Activated T-helper 2 cell treated with anti-CD3 and anti-CD28 coated beads, Interferon-gamma antibody, Interleukin-2, Interleukin-4, amounts not matched to agents 10 μg/mL and 5 μg/mL and 100 μg/mL, durations not matched to agents 14 hours and 24 hours and 36 hours (primary cell): ENCODE results near the gene MTREX. TPM values are rescaled to one million over a fixed set of nuclear protein-coding genes. Genes with fewer than 3 reads are reported as not detected.
A peak's percentile ranks its signal among the peaks of the same experiment; 100 is the strongest.

Experiments
- DNase-seq: peaks from one replicate; pipeline ENCODE4 v3.0.0; 2021; ENCODE audit warnings: low spot score
- H3K27ac Mint-ChIP-seq: one replicate; pipeline ENCODE4 v1.8.0; 2021; ENCODE audit warnings: mixed read lengths
- H3K27me3 Mint-ChIP-seq: one replicate; pipeline ENCODE4 v1.8.0; 2021; ENCODE audit warnings: low read depth, mixed read lengths
- H3K36me3 Mint-ChIP-seq: one replicate; pipeline ENCODE4 v1.8.0; 2021; ENCODE audit warnings: low read depth, mixed read lengths
- H3K4me1 Mint-ChIP-seq: one replicate; pipeline ENCODE4 v1.8.0; 2021; ENCODE audit warnings: low read depth, mixed read lengths
- H3K4me3 Mint-ChIP-seq: one replicate; pipeline ENCODE4 v1.8.0; 2021; ENCODE audit warnings: low read depth, mild to moderate bottlenecking, moderate library complexity, mixed read lengths
- H3K9me3 Mint-ChIP-seq: one replicate; pipeline ENCODE4 v1.8.0; 2021; ENCODE audit warnings: mixed read lengths
- intact Hi-C: fragments of 100-400 bp; cut with micrococcal nuclease; formaldehyde crosslinking; loops from one replicate; pipeline ENCODE4 v1.15.1; 2023
- total RNA-seq: library from RNA; stranded (reverse); gene quantifications from 2 replicates; pipeline ENCODE4 v1.2.3, GENCODE V29; 2022

Gene MTREX
- total RNA-seq, 1 donor from 2014 or later: 123 TPM

DNA sequence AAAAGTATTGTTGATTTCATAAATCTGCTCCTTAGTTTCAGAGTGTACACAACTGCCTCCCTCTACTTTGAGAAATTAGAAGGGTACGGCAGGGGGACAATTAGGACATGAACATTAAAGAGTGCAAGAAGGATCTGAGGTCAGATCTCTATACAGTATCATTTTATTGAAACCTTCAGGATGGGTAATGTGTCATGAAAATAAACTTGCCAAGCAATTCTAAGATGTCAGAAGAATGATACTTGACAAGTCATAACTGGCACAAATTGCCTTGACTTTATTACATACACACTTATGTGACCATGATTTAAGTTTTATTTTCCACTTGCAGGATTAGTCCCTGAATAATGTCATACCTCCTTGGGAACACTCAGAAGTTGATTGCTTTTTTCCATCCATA is 134.2 kb downstream of the MTREX start:
- Mint-ChIP-seq H3K9me3 (no peaks in the 10 kb centered on the region), H3K27me3 (no peaks in the 10 kb centered on the region), H3K4me3 (no peak overlapping the region), H3K27ac (peak overlapping the region; percentile 45), H3K4me1 (peaks cover 46% of the 10 kb centered on the region), H3K36me3 (peaks cover 53% of the 10 kb centered on the region)
- no peak for DNase-seq
- intact Hi-C loops: no loop called here

DNA sequence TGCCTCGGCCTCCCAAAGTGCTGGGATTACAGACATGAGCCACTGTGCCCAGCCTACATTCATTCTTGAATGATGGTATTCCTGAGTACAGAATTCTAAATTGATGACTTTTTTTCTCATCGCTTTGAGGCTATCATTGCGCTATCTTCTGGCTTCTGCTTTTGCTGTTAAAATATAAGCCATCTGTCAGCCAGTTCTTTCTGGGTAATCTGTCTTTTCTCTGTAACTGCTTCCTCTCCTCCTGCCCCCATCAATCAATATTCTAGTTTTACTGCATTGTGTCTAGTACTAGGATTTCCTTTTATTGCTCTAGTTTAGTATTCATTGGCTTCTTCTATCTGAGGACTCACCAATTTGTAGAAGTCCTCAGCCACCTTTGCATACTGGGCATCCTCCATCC is 138.0 kb downstream of the MTREX start:
- DNase-seq: no peak
- no peak overlapping the region for H3K27ac Mint-ChIP-seq
- no peak overlapping the region for H3K4me3 Mint-ChIP-seq
- peaks cover 46% of the 10 kb centered on the region for H3K36me3 Mint-ChIP-seq
- H3K9me3 Mint-ChIP-seq: no peaks in the 10 kb centered on the region
- peaks cover 24% of the 10 kb centered on the region for H3K4me1 Mint-ChIP-seq
- intact Hi-C loops: no loop called here
- no peaks in the 10 kb centered on the region for H3K27me3 Mint-ChIP-seq

DNA sequence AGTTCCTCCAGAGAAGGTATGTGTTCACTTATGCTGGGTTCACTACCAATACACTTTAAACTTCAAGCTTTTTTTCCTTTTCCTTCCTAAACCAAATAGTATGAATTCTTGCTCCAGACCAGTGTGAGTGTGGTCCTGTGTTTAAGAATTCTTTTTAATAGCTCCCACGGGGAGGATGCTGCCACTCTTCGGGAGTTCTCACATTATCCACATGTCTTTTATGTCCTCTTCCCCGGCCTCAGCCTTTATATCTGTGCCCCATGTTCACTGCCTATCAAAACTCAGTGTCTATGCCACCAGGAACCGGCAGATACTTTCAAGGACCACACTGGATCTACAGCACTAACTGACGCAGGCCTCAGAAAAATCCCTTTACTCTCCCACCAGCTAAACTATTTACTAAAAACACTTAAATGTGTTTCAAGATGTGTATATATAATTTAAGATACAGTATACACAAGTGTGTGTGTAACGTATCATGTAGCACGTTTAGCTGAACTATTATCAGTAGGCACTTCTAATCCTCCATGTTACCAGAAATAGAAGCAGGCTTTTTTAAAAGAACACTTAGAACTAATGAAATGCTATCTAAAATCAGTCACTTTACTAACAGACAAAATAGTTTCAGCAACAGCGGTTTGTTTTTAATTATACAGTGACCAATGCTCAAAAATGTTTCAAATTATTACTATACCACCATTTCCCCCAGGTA is 139.0 kb downstream of the MTREX start:
- no peak for DNase-seq
- H3K27ac Mint-ChIP-seq: no peak overlapping the region
- H3K36me3 Mint-ChIP-seq: peaks cover 48% of the 10 kb centered on the region
- H3K27me3 Mint-ChIP-seq: no peaks in the 10 kb centered on the region
- no peaks in the 10 kb centered on the region for H3K9me3 Mint-ChIP-seq
- H3K4me1 Mint-ChIP-seq: peaks cover 16% of the 10 kb centered on the region
- intact Hi-C loops: no loop called here
- H3K4me3 Mint-ChIP-seq: no peak overlapping the region

DNA sequence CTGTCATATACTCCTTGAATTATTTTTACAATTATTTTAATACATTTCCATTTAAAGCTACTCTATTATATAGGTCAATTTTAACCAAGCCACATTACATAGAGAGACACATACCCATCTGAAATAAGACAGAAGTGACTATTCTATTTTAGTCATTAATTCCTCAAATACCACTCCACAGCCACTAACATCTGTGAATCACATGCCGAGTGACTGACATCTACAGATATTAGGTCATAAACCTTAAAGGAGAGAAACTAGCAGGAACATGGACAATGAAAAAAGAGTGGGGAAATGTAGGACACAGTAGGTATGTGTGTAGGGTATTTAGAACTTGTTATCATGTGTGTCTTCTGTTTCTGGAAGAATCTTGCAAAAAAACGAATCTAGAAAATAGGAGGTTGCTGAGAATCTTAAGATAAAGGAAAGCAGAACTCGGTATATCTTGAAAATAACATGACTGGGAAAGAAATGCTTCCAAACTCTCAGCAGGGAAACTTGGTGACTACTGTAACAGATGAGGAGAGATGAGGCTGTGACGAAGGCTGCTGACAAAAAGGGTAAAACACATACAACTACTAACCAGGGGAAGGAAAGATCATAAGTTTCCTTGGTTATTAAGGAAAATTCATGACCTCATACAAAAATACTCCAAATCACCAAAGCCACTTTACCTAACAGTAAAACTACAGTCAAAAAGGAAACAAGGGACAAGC is 142.4 kb downstream of the MTREX start:
- intact Hi-C loops: no loop called here
- Mint-ChIP-seq H3K4me1 (peaks cover 20% of the 10 kb centered on the region), H3K27me3 (no peaks in the 10 kb centered on the region), H3K9me3 (no peaks in the 10 kb centered on the region), H3K4me3 (no peak overlapping the region), H3K36me3 (peaks cover 69% of the 10 kb centered on the region), H3K27ac (no peak overlapping the region)
- no peak for DNase-seq

DNA sequence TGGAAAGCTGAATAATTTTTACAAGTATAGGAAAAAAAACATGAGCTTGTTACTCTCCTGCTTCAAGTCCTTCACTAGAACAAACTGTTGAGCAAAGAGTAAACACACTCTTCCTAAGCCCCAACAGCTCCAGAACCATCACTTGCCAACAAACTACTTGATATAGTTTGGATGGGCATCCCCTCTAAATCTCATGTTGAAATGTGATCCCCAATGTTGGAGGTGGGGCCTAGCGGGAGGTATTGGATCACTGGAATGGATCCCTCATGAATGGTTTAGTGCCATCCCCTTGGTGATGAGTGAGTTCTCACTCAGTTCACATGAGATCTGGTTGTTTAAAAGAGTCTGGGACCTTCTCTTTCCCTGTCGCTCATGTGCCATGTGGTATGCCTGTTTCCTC is 144.2 kb downstream of the MTREX start:
- Mint-ChIP-seq H3K4me1 (peaks cover 26% of the 10 kb centered on the region), H3K9me3 (no peaks in the 10 kb centered on the region), H3K4me3 (no peak overlapping the region), H3K36me3 (peaks cover 73% of the 10 kb centered on the region), H3K27me3 (no peaks in the 10 kb centered on the region), H3K27ac (no peak overlapping the region)
- no peak for DNase-seq
- intact Hi-C loops: no loop called here

DNA sequence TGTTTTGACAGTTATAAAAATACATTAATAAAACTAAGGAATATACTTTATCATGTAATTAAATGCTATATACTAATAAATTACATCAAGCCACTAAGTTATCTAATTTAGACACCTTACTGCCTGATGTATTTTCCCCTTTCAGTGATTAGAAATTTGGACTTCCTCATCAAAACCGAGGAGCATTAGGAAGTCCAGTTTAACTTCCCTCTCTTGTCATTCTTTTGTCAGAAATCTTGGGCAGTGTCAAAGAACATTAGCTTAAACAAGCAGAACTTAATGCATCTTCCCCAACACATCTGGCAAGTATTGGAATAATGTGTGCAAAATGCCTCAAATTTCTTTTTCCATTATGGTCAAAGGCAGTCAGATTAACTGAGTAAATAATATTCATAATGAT is 145.4 kb downstream of the MTREX start:
- no peaks in the 10 kb centered on the region for H3K9me3 Mint-ChIP-seq
- H3K27me3 Mint-ChIP-seq: no peaks in the 10 kb centered on the region
- DNase-seq: no peak
- no peak overlapping the region for H3K27ac Mint-ChIP-seq
- intact Hi-C loops: no loop called here
- H3K4me1 Mint-ChIP-seq: peaks cover 21% of the 10 kb centered on the region
- H3K4me3 Mint-ChIP-seq: no peak overlapping the region
- peaks cover 68% of the 10 kb centered on the region for H3K36me3 Mint-ChIP-seq

DNA sequence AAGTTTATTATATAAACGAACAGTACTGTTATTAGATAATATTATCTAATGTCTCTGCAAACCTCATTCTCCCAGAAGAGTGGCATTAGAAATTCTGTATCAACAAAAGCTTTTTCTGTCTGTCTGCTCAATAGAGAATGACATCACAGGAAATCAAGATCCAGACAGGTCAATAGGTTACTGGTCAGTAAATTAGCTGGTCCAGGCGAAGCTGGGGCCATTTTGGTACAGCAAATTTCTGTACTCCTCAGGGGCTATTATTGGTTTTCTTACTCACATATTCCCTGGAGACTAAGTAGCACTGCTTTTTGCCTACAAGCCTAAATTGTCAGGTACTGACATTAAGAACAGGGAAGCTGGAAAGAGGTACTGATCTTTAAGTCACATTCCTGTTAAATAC is 146.5 kb downstream of the MTREX start:
- no peak for DNase-seq

DNA sequence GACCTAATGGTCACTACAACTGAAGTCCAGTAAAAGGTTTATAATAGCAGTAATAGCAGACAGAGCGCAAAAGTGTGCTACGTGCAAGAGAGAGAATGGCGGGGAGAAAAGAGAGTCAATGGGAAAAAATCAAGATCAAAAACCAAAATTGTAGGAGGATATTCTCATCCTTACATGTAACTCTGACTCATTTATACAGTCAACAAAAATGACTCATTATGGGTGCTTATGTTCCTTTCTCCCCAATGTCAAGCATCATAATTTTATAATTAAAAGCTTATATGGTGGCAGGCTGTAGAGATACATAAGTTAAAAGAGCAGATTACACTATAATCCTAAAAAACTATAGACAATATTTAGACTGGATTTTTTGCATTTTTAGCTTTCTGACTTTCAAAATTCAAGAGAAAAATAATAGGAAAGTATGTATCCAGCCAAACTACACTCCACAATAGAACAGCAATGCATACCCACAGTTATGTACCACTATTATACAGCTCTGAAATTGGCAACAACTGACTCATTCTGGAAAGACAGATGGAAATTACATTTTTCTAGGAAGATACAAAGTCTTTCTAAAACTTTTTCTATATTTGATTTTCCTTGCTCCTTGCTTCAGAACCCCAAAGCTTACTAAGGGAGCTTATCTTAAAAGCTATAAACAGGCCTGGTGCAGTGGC is 148.6 kb downstream of the MTREX start:
- Mint-ChIP-seq H3K4me3 (no peak overlapping the region), H3K27ac (peak overlapping the region; percentile 63), H3K36me3 (peaks cover 59% of the 10 kb centered on the region), H3K4me1 (peaks cover 25% of the 10 kb centered on the region), H3K9me3 (no peaks in the 10 kb centered on the region), H3K27me3 (no peaks in the 10 kb centered on the region)
- no peak for DNase-seq
- intact Hi-C loops: loop anchor here (5.0 kb wide), 1 partner anchor 34 kb away; no protein-coding TSS in a partner anchor

More for the DNA sequence above, 146.5 kb downstream of the MTREX start:
- no peaks in the 10 kb centered on the region for H3K27me3 Mint-ChIP-seq
- H3K4me3 Mint-ChIP-seq: no peak overlapping the region
- H3K36me3 Mint-ChIP-seq: peaks cover 63% of the 10 kb centered on the region
- peaks cover 21% of the 10 kb centered on the region for H3K4me1 Mint-ChIP-seq
- no peak overlapping the region for H3K27ac Mint-ChIP-seq
- H3K9me3 Mint-ChIP-seq: no peaks in the 10 kb centered on the region
- intact Hi-C loops: no loop called here

DNA sequence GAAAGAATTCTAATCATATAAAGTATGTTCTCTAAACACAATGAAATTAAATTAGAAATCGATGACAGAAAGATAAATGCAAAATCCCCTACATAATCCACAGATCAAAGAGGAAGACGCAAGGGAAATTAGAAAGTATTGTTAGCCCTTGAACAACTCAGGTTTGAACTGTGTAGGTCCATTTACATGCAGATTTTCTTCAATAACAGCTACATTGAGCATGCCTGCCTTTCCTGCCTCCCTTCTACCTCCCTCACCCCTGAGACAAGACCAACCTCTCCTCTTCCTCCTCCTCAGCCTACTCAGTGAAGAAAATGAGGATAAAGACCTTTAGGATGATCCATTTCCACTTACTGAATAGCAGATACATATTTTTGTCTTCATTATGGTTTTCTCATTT is 151.8 kb downstream of the MTREX start:
- Mint-ChIP-seq H3K27ac (no peak overlapping the region), H3K27me3 (no peaks in the 10 kb centered on the region), H3K36me3 (peaks cover 56% of the 10 kb centered on the region), H3K4me3 (no peak overlapping the region), H3K4me1 (peaks cover 22% of the 10 kb centered on the region), H3K9me3 (no peaks in the 10 kb centered on the region)
- intact Hi-C loops: loop anchor here (5.0 kb wide), 1 partner anchor 37 kb away; no protein-coding TSS in a partner anchor
- DNase-seq: no peak

DNA sequence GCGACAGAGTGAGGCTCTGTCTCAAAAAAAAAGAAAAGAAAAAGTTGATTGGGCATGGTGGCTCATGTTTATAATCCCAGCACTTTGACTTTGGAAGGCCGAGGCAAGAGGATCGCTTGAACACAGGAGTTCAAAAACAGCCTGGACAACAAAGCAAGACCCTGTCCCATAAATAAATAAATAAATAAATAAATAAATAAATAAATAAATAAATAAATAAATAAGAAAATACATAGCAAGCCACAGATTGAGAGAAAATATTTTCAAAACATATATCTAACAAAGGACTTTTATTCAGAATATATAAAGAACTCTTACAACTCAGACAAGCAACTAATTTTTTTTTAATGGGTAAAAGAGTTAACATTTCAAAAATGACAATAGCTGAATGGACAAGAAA is 155.8 kb downstream of the MTREX start:
- DNase-seq: no peak
- H3K4me3 Mint-ChIP-seq: no peak overlapping the region
- H3K27ac Mint-ChIP-seq: no peak overlapping the region
- intact Hi-C loops: no loop called here
- peaks cover 66% of the 10 kb centered on the region for H3K36me3 Mint-ChIP-seq
- peaks cover 12% of the 10 kb centered on the region for H3K4me1 Mint-ChIP-seq
- H3K9me3 Mint-ChIP-seq: no peaks in the 10 kb centered on the region
- H3K27me3 Mint-ChIP-seq: no peaks in the 10 kb centered on the region

DNA sequence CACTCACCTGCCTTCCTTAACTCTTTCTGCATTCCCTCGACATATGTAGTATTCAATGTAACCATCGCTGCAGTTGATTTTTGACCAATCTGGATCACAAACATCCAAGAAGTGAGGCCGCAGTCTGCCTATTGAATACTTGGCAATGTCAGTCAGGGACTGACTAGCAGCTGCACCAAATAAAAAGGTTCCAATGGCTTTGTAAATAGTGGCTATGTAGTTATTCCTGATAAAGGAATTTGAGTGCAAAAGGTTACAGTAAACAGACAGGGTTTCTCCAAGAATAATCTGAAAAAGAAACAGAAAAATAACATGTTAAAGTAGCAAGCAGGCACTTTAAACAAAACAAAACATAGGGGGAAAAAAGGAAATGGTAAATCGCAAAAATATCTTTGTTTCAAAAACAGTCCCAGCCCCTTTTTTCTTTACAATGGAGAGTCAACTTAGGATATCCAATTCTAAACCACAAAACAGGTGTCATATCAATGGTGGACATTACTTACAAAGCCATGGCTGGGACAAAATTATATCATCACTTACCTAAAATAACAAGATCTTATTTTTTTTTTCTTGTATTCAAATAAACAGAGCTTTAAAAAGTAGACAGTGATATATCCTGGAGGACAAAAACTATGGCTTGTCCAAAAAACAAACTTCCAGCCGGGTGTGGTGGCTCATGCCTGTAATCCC is 160.2 kb downstream of the MTREX start:
- peaks cover 16% of the 10 kb centered on the region for H3K4me1 Mint-ChIP-seq
- H3K9me3 Mint-ChIP-seq: no peaks in the 10 kb centered on the region
- no peak overlapping the region for H3K4me3 Mint-ChIP-seq
- DNase-seq: no peak
- H3K36me3 Mint-ChIP-seq: peaks cover 56% of the 10 kb centered on the region
- no peaks in the 10 kb centered on the region for H3K27me3 Mint-ChIP-seq
- intact Hi-C loops: no loop called here
- H3K27ac Mint-ChIP-seq: no peak overlapping the region

DNA sequence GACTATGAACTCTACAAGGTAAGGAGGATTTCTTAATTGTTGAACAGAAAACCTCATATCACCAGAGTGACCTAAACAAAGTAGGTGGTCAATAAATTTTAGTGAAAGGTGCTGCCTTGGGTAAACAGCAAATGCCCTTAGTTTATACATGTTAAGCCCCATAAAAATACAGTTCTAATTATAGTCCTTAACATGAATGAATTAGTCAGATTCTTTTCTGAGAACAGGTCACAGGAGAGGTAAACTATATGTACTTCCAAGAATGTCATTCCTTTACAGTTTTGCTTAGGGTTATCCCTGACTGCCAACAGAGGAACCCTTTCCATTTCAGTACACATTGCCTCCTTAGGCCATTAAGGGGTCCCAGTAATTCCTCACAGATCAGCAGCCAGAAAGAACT is 162.1 kb downstream of the MTREX start:
- H3K4me3 Mint-ChIP-seq: no peak overlapping the region
- peaks cover 16% of the 10 kb centered on the region for H3K4me1 Mint-ChIP-seq
- no peak overlapping the region for H3K27ac Mint-ChIP-seq
- intact Hi-C loops: no loop called here
- no peaks in the 10 kb centered on the region for H3K9me3 Mint-ChIP-seq
- H3K27me3 Mint-ChIP-seq: no peaks in the 10 kb centered on the region
- H3K36me3 Mint-ChIP-seq: peaks cover 51% of the 10 kb centered on the region
- DNase-seq: no peak
